ENCODE data around the gene ERAS. TPM values are rescaled to one million over a fixed set of nuclear protein-coding genes. Genes with fewer than 3 reads are reported as not detected.

ERAS gene
- total RNA-seq (2012; rRNA removed) = not detected in 2 replicates

- H3K4me3 ChIP-seq (ENCODE audit: low read length) = no peak within 1 kb of the TSS
- no peak within 1 kb of the TSS for H3K4me2 ChIP-seq (ENCODE audit: low read length)
- no peaks in the 10 kb centered on the region for H3K9me3 ChIP-seq (replicated peaks; ENCODE audit: low read length)
- H3K4me1 ChIP-seq (ENCODE audit: control insufficient read depth, insufficient read depth, low read length) = no peaks in the 10 kb centered on the region
- peaks cover 4% of the 10 kb centered on the region for H3K36me3 ChIP-seq (ENCODE audit: insufficient read depth, low read length)
- H3K9ac ChIP-seq (ENCODE audit: low read depth, low read length) = no peak within 1 kb of the TSS
- H3K27me3 ChIP-seq (ENCODE audit: control insufficient read depth, insufficient read depth, low read length) = peaks cover 3% of the 10 kb centered on the region
Observed at GRCh38 chrX:48826135-48826875, at the start of gene ERAS. TSS of gene ERAS (plus strand) at chrX:48826513. CDS start at chrX:48829124, 2,611 bp downstream.

GRCh38 chrX:48776818-48777439, 49.4 kb upstream of the ERAS start:
- Histone ChIP-seq H3K36me3 (ENCODE audit: insufficient read depth, low read length) (no peaks in the 10 kb centered on the region), H3K4me1 (ENCODE audit: control insufficient read depth, insufficient read depth, low read length) (no peaks in the 10 kb centered on the region), H3K9me3 (replicated peaks; ENCODE audit: low read length) (no peaks in the 10 kb centered on the region), H3K4me3 (ENCODE audit: low read length) (no peak overlapping the region), H3K27me3 (ENCODE audit: control insufficient read depth, insufficient read depth, low read length) (no peaks in the 10 kb centered on the region), H3K4me2 (ENCODE audit: low read length) (no peak overlapping the region), H3K9ac (ENCODE audit: low read depth, low read length) (no peak overlapping the region)

- Histone ChIP-seq H3K27me3 (ENCODE audit: control insufficient read depth, insufficient read depth, low read length) (no peaks in the 10 kb centered on the region), H3K4me3 (ENCODE audit: low read length) (no peak overlapping the region), H3K9me3 (replicated peaks; ENCODE audit: low read length) (no peaks in the 10 kb centered on the region), H3K36me3 (ENCODE audit: insufficient read depth, low read length) (no peaks in the 10 kb centered on the region), H3K9ac (ENCODE audit: low read depth, low read length) (no peak overlapping the region), H3K4me1 (ENCODE audit: control insufficient read depth, insufficient read depth, low read length) (no peaks in the 10 kb centered on the region), H3K4me2 (ENCODE audit: low read length) (no peak overlapping the region)
Observed at GRCh38 chrX:48779399-48779798, 46.9 kb upstream of the ERAS start.

GRCh38 chrX:48781705-48782104, 44.6 kb upstream of the ERAS start:
- H3K4me2 ChIP-seq (ENCODE audit: low read length) = no peak overlapping the region
- H3K4me1 ChIP-seq (ENCODE audit: control insufficient read depth, insufficient read depth, low read length) = no peaks in the 10 kb centered on the region
- no peak overlapping the region for H3K9ac ChIP-seq (ENCODE audit: low read depth, low read length)
- H3K36me3 ChIP-seq (ENCODE audit: insufficient read depth, low read length) = no peaks in the 10 kb centered on the region
- H3K27me3 ChIP-seq (ENCODE audit: control insufficient read depth, insufficient read depth, low read length) = peaks cover under 1% of the 10 kb centered on the region
- H3K9me3 ChIP-seq (replicated peaks; ENCODE audit: low read length) = no peaks in the 10 kb centered on the region
- H3K4me3 ChIP-seq (ENCODE audit: low read length) = no peak overlapping the region

- Histone ChIP-seq H3K4me2 (ENCODE audit: low read length) (no peak overlapping the region), H3K4me3 (ENCODE audit: low read length) (no peak overlapping the region), H3K36me3 (ENCODE audit: insufficient read depth, low read length) (no peaks in the 10 kb centered on the region), H3K4me1 (ENCODE audit: control insufficient read depth, insufficient read depth, low read length) (no peaks in the 10 kb centered on the region), H3K9ac (ENCODE audit: low read depth, low read length) (no peak overlapping the region), H3K27me3 (ENCODE audit: control insufficient read depth, insufficient read depth, low read length) (peaks cover 6% of the 10 kb centered on the region), H3K9me3 (replicated peaks; ENCODE audit: low read length) (no peaks in the 10 kb centered on the region)
Observed at GRCh38 chrX:48782216-48782615, 44.1 kb upstream of the ERAS start.

- no peaks in the 10 kb centered on the region for H3K4me1 ChIP-seq (ENCODE audit: control insufficient read depth, insufficient read depth, low read length)
- no peak overlapping the region for H3K4me3 ChIP-seq (ENCODE audit: low read length)
- no peaks in the 10 kb centered on the region for H3K9me3 ChIP-seq (replicated peaks; ENCODE audit: low read length)
- H3K36me3 ChIP-seq (ENCODE audit: insufficient read depth, low read length) = no peaks in the 10 kb centered on the region
- no peak overlapping the region for H3K9ac ChIP-seq (ENCODE audit: low read depth, low read length)
- no peak overlapping the region for H3K4me2 ChIP-seq (ENCODE audit: low read length)
- peaks cover 7% of the 10 kb centered on the region for H3K27me3 ChIP-seq (ENCODE audit: control insufficient read depth, insufficient read depth, low read length)
Observed at GRCh38 chrX:48782795-48783194, 43.5 kb upstream of the ERAS start.

GRCh38 chrX:48784726-48785125, 41.6 kb upstream of the ERAS start:
- no peak overlapping the region for H3K4me2 ChIP-seq (ENCODE audit: low read length)
- H3K9me3 ChIP-seq (replicated peaks; ENCODE audit: low read length) = no peaks in the 10 kb centered on the region
- H3K27me3 ChIP-seq (ENCODE audit: control insufficient read depth, insufficient read depth, low read length) = peaks cover 11% of the 10 kb centered on the region
- no peaks in the 10 kb centered on the region for H3K4me1 ChIP-seq (ENCODE audit: control insufficient read depth, insufficient read depth, low read length)
- no peaks in the 10 kb centered on the region for H3K36me3 ChIP-seq (ENCODE audit: insufficient read depth, low read length)
- no peak overlapping the region for H3K9ac ChIP-seq (ENCODE audit: low read depth, low read length)
- no peak overlapping the region for H3K4me3 ChIP-seq (ENCODE audit: low read length)

- Histone ChIP-seq H3K4me2 (ENCODE audit: low read length) (no peak overlapping the region), H3K4me1 (ENCODE audit: control insufficient read depth, insufficient read depth, low read length) (no peaks in the 10 kb centered on the region), H3K4me3 (ENCODE audit: low read length) (no peak overlapping the region), H3K9ac (ENCODE audit: low read depth, low read length) (no peak overlapping the region), H3K27me3 (ENCODE audit: control insufficient read depth, insufficient read depth, low read length) (peaks cover 11% of the 10 kb centered on the region), H3K36me3 (ENCODE audit: insufficient read depth, low read length) (no peaks in the 10 kb centered on the region), H3K9me3 (replicated peaks; ENCODE audit: low read length) (no peaks in the 10 kb centered on the region)
Observed at GRCh38 chrX:48785186-48785539, 41.1 kb upstream of the ERAS start.

- Histone ChIP-seq H3K36me3 (ENCODE audit: insufficient read depth, low read length) (no peaks in the 10 kb centered on the region), H3K27me3 (ENCODE audit: control insufficient read depth, insufficient read depth, low read length) (peaks cover 11% of the 10 kb centered on the region), H3K4me1 (ENCODE audit: control insufficient read depth, insufficient read depth, low read length) (no peaks in the 10 kb centered on the region), H3K9ac (ENCODE audit: low read depth, low read length) (no peak overlapping the region), H3K9me3 (replicated peaks; ENCODE audit: low read length) (no peaks in the 10 kb centered on the region), H3K4me2 (ENCODE audit: low read length) (no peak overlapping the region), H3K4me3 (ENCODE audit: low read length) (no peak overlapping the region)
Observed at GRCh38 chrX:48785540-48786214, 40.6 kb upstream of the ERAS start.

- peaks cover 11% of the 10 kb centered on the region for H3K27me3 ChIP-seq (ENCODE audit: control insufficient read depth, insufficient read depth, low read length)
- no peak within 1 kb of the TSS for H3K9ac ChIP-seq (ENCODE audit: low read depth, low read length)
- H3K36me3 ChIP-seq (ENCODE audit: insufficient read depth, low read length) = no peaks in the 10 kb centered on the region
- no peaks in the 10 kb centered on the region for H3K4me1 ChIP-seq (ENCODE audit: control insufficient read depth, insufficient read depth, low read length)
- no peak within 1 kb of the TSS for H3K4me3 ChIP-seq (ENCODE audit: low read length)
- no peaks in the 10 kb centered on the region for H3K9me3 ChIP-seq (replicated peaks; ENCODE audit: low read length)
- no peak within 1 kb of the TSS for H3K4me2 ChIP-seq (ENCODE audit: low read length)
Observed at GRCh38 chrX:48786341-48786800, 39.9 kb upstream of the ERAS start, which contains the start of gene GATA1. TSS of gene GATA1 (plus strand) at chrX:48786590. CDS start at chrX:48791110, 4,520 bp downstream.

- H3K9me3 ChIP-seq (replicated peaks; ENCODE audit: low read length) = no peaks in the 10 kb centered on the region
Observed at GRCh38 chrX:48786825-48787504, 39.3 kb upstream of the ERAS start.

More at GRCh38 chrX:48786825-48787504, 39.3 kb upstream of the ERAS start:
- Histone ChIP-seq H3K4me2 (ENCODE audit: low read length) (no peak overlapping the region), H3K36me3 (ENCODE audit: insufficient read depth, low read length) (no peaks in the 10 kb centered on the region), H3K4me3 (ENCODE audit: low read length) (no peak overlapping the region), H3K4me1 (ENCODE audit: control insufficient read depth, insufficient read depth, low read length) (no peaks in the 10 kb centered on the region), H3K27me3 (ENCODE audit: control insufficient read depth, insufficient read depth, low read length) (peaks cover 11% of the 10 kb centered on the region), H3K9ac (ENCODE audit: low read depth, low read length) (no peak overlapping the region)

Data from skeletal muscle satellite cell (primary cell).